Thyroid gland (tissue), 4 donors: Measurements from ENCODE around the gene BPNT1.

Experiments used
- CTCF ChIP-seq, 6 experiments: fragments of 200-600 bp in 3 of 6; fragments of 450-650 bp in 3 of 6; sonication (generic) in 3 of 6; IDR thresholded peaks; one replicate each; pipeline ENCODE4 v1.5.1; 2016 to 2019; ENCODE audit warnings: antibody characterized with exemption in 6 of 6, mild to moderate bottlenecking in 2 of 6, inconsistent platforms in 1 of 6, moderate library complexity in 1 of 6
- POLR2A ChIP-seq, 2 donors: fragments of 450-650 bp; IDR thresholded peaks; one replicate each; pipeline ENCODE4 v1.6.1; 2017; ENCODE audit warnings: antibody characterized with exemption in 2 of 2, mild to moderate bottlenecking in 2 of 2, moderate library complexity in 1 of 2

- TF ChIP-seq POLR2A (IDR thresholded peaks at IDR 0.05) (no peak), CTCF (IDR thresholded peaks at IDR 0.05) (no peak)
Measured at GRCh38 chr1:220060876-220061275, 28.7 kb downstream of the BPNT1 start.
